SK-N-SH treated with all-trans-retinoic acid at 6 μM for 48 hours (cell line): ENCODE results near the gene LTBP2.

Source experiments
- ATAC-seq: fragments of 200-7000 bp; cut with Tn5 transposase; 3 replicates; pipeline ENCODE4 v1.9.1; 2020; ENCODE audit warnings: mild to moderate bottlenecking, moderate library complexity
- ARNTL ChIP-seq: fragments of 450-650 bp; formaldehyde crosslinking; IDR thresholded peaks from 2 replicates; pipeline ENCODE4 v1.5.0; 2020; ENCODE audit warnings: low read depth, mild to moderate bottlenecking, moderate library complexity, borderline replicate concordance
- CSDC2 ChIP-seq: fragments of 250-450 bp; sonication (Bioruptor Pico); IDR thresholded peaks from 2 replicates; pipeline ENCODE4 v1.5.0; 2020; ENCODE audit warnings: mild to moderate bottlenecking, moderate library complexity
- ESRRG ChIP-seq: fragments of 250-450 bp; sonication (Bioruptor Pico); IDR thresholded peaks from 2 replicates; pipeline ENCODE4 v1.6.1; 2021; ENCODE audit warnings: mild to moderate bottlenecking
- GLIS3 ChIP-seq: fragments of 250-450 bp; sonication (Bioruptor Pico); IDR thresholded peaks from 2 replicates; pipeline ENCODE4 v1.5.0; 2020; ENCODE audit warnings: mild to moderate bottlenecking, moderate library complexity
- ISL1 ChIP-seq: fragments of 250-450 bp; sonication (Bioruptor Pico); IDR thresholded peaks from 2 replicates; pipeline ENCODE4 v2.1.2; 2022; ENCODE audit warnings: mild to moderate bottlenecking, moderate library complexity
- OSR1 ChIP-seq: fragments of 250-450 bp; sonication (Bioruptor Pico); IDR thresholded peaks from 2 replicates; pipeline ENCODE4 v1.8.0; 2022; ENCODE audit warnings: moderate library complexity, mild to moderate bottlenecking, inconsistent platforms
- PATZ1 ChIP-seq: fragments of 250-450 bp; sonication (Bioruptor Pico); IDR thresholded peaks from 2 replicates; pipeline ENCODE4 v1.8.0; 2020; ENCODE audit warnings: mild to moderate bottlenecking, moderate library complexity, borderline replicate concordance
- PPARA ChIP-seq: fragments of 250-450 bp; sonication (Bioruptor Pico); IDR thresholded peaks from 2 replicates; pipeline ENCODE4 v1.5.0; 2020; ENCODE audit warnings: mild to moderate bottlenecking, borderline replicate concordance
- RARB ChIP-seq: fragments of 250-450 bp; sonication (Bioruptor Pico); IDR thresholded peaks from 2 replicates; pipeline ENCODE4 v1.8.0; 2021; ENCODE audit warnings: mild to moderate bottlenecking, moderate library complexity
- SNAI2 ChIP-seq: fragments of 250-450 bp; sonication (Bioruptor Pico); IDR thresholded peaks from 2 replicates; pipeline ENCODE4 v1.5.0; 2020; ENCODE audit warnings: mild to moderate bottlenecking, moderate library complexity
- TCF4 ChIP-seq: fragments of 250-450 bp; sonication (Bioruptor Pico); IDR thresholded peaks from 2 replicates; pipeline ENCODE4 v1.8.0; 2021; ENCODE audit warnings: mild to moderate bottlenecking, moderate library complexity, borderline replicate concordance
- TOX ChIP-seq: fragments of 250-450 bp; sonication (Bioruptor Pico); IDR thresholded peaks from 2 replicates; pipeline ENCODE4 v1.8.0; 2021; ENCODE audit warnings: mild to moderate bottlenecking, moderate library complexity, borderline replicate concordance
- TSHZ2 ChIP-seq: fragments of 250-450 bp; sonication (Bioruptor Pico); IDR thresholded peaks from 2 replicates; pipeline ENCODE4 v1.5.0; 2020; ENCODE audit warnings: mild to moderate bottlenecking, moderate library complexity
- ZC3H10 ChIP-seq: fragments of 250-450 bp; sonication (Bioruptor Pico); IDR thresholded peaks from 2 replicates; pipeline ENCODE4 v1.5.1; 2021; ENCODE audit warnings: mild to moderate bottlenecking, moderate library complexity
- ZFP3 ChIP-seq: fragments of 250-450 bp; sonication (Bioruptor Pico); IDR thresholded peaks from 2 replicates; pipeline ENCODE4 v1.5.0; 2020; ENCODE audit warnings: mild to moderate bottlenecking, moderate library complexity
- ZFP30 ChIP-seq: fragments of 450-650 bp; formaldehyde crosslinking; IDR thresholded peaks from 2 replicates; pipeline ENCODE4 v1.5.0; 2022; ENCODE audit warnings: mild to moderate bottlenecking, moderate library complexity
- ZNF70 ChIP-seq: fragments of 450-650 bp; formaldehyde crosslinking; IDR thresholded peaks from 2 replicates; pipeline ENCODE4 v1.5.0; 2020; ENCODE audit warnings: mild to moderate bottlenecking, moderate library complexity
- ZNF8 ChIP-seq: fragments of 450-650 bp; formaldehyde crosslinking; IDR thresholded peaks from 2 replicates; pipeline ENCODE4 v1.5.0; 2020; ENCODE audit warnings: mild to moderate bottlenecking, moderate library complexity
- TF ChIP-seq, protein P1 (sequence below): fragments of 250-450 bp; sonication (Bioruptor Pico); IDR thresholded peaks from 2 replicates; pipeline ENCODE4 v1.5.1; 2021; ENCODE audit warnings: mild to moderate bottlenecking, moderate library complexity
- TF ChIP-seq, protein P2 (sequence below): fragments of 250-450 bp; sonication (Bioruptor Pico); IDR thresholded peaks from 2 replicates; pipeline ENCODE4 v1.8.0; 2021; ENCODE audit warnings: low read depth, mild to moderate bottlenecking, moderate library complexity, borderline replicate concordance
- TF ChIP-seq, protein P3 (sequence below): fragments of 250-450 bp; sonication (Bioruptor Pico); IDR thresholded peaks from 2 replicates; pipeline ENCODE4 v1.5.1; 2020; ENCODE audit warnings: low read depth, mild to moderate bottlenecking, moderate library complexity

LTBP2 gene

GRCh38 chr14:74558655-74559054, 53.4 kb downstream of the LTBP2 start:
- no peak for ATAC-seq
- TF ChIP-seq RARB (CRISPR knock-in tag), result no peak
- TF ChIP-seq TCF4 (CRISPR knock-in tag), result no peak
- no peak for TF ChIP-seq TOX (CRISPR knock-in tag)
- no peak for TF ChIP-seq ISL1 (CRISPR knock-in tag)
- TF ChIP-seq PPARA (CRISPR knock-in tag), result no peak
- no peak for TF ChIP-seq TSHZ2 (CRISPR knock-in tag)
- no peak for TF ChIP-seq ZFP3
- TF ChIP-seq ESRRG (CRISPR knock-in tag), result no peak
- no peak for TF ChIP-seq ZNF70 (CRISPR knock-in tag)
- TF ChIP-seq, protein P1, sequence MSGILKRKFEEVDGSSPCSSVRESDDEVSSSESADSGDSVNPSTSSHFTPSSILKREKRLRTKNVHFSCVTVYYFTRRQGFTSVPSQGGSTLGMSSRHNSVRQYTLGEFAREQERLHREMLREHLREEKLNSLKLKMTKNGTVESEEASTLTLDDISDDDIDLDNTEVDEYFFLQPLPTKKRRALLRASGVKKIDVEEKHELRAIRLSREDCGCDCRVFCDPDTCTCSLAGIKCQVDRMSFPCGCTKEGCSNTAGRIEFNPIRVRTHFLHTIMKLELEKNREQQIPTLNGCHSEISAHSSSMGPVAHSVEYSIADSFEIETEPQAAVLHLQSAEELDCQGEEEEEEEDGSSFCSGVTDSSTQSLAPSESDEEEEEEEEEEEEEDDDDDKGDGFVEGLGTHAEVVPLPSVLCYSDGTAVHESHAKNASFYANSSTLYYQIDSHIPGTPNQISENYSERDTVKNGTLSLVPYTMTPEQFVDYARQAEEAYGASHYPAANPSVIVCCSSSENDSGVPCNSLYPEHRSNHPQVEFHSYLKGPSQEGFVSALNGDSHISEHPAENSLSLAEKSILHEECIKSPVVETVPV (CRISPR knock-in tag), result no peak
- no peak for TF ChIP-seq CSDC2 (CRISPR knock-in tag)
- TF ChIP-seq GLIS3 (CRISPR knock-in tag), result no peak
- TF ChIP-seq OSR1 (CRISPR knock-in tag), result no peak

DNA sequence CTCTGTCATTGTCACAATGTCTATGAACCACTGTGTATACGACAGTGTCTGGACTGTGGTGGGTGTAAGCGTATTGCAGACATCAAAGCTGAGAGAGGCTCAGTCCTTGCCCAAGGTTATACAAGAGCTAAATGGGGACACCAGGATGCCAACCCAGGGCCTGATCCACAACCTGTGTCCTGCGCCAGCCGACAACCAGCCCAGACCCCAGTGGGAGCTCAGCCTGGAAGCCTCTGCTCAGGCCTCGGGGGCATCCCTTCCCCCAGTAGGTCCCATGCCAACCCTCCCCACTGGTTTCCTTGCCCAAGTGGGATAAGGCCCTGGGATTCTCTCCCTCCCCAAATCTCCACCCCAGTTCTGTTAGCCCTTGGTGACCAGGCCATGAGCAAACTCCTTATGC, 54.3 kb downstream of the LTBP2 start:
- TF ChIP-seq ARNTL (CRISPR knock-in tag) (no peak), ZNF8 (CRISPR knock-in tag) (no peak), ZC3H10 (no peak), SNAI2 (CRISPR knock-in tag) (no peak), ESRRG (CRISPR knock-in tag) (no peak), PATZ1 (CRISPR knock-in tag) (no peak), TSHZ2 (CRISPR knock-in tag) (no peak), ISL1 (CRISPR knock-in tag) (no peak), PPARA (CRISPR knock-in tag) (no peak), RARB (CRISPR knock-in tag) (no peak), ZFP30 (CRISPR knock-in tag) (no peak), ZFP3 (no peak)
- TF ChIP-seq, protein P2, sequence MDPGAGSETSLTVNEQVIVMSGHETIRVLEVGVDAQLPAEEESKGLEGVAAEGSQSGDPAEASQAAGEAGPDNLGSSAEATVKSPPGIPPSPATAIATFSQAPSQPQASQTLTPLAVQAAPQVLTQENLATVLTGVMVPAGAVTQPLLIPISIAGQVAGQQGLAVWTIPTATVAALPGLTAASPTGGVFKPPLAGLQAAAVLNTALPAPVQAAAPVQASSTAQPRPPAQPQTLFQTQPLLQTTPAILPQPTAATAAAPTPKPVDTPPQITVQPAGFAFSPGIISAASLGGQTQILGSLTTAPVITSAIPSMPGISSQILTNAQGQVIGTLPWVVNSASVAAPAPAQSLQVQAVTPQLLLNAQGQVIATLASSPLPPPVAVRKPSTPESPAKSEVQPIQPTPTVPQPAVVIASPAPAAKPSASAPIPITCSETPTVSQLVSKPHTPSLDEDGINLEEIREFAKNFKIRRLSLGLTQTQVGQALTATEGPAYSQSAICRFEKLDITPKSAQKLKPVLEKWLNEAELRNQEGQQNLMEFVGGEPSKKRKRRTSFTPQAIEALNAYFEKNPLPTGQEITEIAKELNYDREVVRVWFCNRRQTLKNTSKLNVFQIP (CRISPR knock-in tag), result no peak
- TF ChIP-seq, protein P3, sequence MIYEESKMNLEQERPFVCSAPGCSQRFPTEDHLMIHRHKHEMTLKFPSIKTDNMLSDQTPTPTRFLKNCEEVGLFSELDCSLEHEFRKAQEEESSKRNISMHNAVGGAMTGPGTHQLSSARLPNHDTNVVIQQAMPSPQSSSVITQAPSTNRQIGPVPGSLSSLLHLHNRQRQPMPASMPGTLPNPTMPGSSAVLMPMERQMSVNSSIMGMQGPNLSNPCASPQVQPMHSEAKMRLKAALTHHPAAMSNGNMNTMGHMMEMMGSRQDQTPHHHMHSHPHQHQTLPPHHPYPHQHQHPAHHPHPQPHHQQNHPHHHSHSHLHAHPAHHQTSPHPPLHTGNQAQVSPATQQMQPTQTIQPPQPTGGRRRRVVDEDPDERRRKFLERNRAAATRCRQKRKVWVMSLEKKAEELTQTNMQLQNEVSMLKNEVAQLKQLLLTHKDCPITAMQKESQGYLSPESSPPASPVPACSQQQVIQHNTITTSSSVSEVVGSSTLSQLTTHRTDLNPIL (CRISPR knock-in tag), result no peak
- ATAC-seq, result no peak; the same call in 2 of the 3 replicates
